HG02885 (cell line): Measurements from ENCODE around the gene NTM.
A peak's percentile ranks its signal among the peaks of the same experiment; 100 is the strongest.
"Not testable (repeated sequence)": the region's sequence is repeated elsewhere in the genome, so short reads cannot be mapped to it uniquely, and the experiment has no call there.

Source experiments
- ATAC-seq: cut with Tn5 transposase; IDR thresholded peaks from one replicate; pipeline ENCODE4 v1.9.1; 2021; ENCODE audit warnings: mild to moderate bottlenecking; ENCODE audit not compliant: unreplicated experiment, poor library complexity

The NTM gene

DNA sequence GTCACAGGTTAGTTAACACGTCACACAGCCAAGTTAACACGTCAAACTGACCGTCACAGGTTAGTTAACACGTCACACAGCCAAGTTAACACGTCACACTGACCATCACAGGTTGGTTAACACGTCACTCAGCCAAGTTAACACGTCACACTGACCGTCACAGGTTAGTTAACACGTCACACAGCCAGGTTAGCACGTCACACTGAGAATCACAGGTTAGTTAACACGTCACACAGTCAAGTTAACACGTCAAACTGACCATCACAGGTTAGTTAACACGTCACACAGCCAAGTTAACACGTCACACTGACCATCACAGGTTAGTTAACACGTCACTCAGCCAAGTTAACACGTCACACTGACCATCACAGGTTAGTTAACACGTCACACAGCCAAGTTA is 700.5 kb downstream of the NTM start:
- not testable (repeated sequence) for ATAC-seq

DNA sequence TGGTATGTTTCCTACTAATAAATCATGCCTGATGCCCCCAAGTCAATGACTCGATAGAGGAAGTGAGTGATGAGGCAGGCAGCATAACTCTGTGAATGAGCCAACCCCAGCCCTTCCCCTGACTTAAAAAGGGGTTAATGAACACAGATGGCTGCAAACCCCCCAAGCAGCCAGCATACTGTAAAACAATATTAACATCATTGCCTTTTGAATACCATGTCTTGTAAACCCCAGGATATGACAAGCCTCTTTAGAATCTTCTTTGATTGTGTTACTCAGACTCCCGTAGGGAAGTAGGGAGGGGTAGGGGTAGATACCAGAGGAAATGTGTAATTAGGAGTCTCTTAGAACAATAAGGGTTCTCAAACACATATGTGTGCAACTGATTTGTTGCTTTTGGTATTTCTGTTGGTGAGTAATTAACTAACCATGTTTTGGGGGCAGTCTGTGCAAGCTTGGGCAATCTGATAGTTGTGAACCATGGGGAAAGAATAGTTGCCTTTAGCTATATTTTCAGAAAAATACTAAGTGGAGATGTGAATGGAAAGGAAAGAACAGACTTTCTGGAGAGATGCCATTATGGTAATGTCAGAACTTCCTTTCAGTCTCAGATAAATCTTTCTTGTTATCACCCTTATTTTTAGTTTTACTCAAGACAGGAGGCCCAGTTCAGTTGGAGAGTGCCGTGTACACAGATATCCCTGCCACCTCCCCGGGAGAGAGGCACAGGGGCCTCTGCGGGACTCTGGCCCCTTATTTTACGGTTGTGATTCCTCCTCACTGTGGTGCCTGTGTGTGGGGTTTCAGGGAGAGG is 701.8 kb downstream of the NTM start:
- no peak for ATAC-seq

DNA sequence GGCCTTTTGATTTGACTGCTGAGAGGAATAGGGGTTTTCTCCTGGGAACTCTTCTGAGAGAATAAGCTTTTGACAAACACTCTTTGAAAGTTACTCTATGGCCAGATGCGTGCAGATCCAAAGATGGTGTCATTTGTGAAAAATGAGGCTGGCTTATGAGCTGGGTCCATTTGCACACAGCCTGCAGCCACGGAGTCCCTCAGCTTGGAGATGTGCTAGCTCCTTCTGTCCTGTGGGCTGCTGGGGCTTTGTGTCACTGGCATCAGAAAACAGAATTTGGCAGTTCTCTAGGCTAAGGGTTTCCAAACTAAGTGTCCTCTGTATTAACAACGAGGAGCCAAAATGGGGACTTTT is 702.4 kb downstream of the NTM start:
- ATAC-seq, result no peak

DNA sequence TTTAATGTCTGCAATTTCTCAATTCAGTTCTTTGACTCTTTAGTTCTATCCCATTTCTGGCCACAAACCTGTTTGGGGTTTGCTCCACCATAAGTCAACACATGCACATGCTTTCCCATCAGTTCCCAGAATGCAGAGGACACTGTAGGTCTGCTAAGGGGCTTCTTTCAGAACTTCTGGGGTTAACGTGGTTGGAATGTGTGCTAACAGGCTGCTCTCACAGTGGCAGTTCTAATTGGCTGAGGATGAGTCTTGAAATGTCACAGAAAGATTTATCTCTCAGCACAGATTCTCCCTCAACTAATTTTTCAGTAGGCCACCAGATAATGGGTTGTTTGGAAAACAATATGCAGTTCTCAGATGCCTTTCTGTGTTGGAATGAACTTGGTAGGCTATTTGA is 703.4 kb downstream of the NTM start:
- no peak for ATAC-seq

DNA sequence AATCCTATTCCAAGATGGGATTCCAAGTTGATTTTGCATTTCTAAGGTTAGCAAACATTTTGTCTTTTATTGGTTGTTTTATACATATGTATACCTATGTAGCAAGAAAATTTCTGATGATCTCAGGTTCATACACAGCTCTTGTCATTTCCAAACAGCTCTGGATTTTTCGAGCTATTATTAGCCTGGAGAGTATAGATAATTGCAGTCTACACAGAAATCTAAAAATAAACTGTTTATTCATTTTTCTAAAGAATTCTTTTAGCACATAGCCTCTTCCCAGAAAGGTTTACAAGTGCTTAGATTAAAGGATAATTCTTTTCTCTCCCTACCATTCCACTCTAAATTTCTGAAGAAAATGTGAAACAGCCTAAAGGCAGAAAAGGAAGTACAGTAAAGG is 705.0 kb downstream of the NTM start:
- ATAC-seq, result no peak

DNA sequence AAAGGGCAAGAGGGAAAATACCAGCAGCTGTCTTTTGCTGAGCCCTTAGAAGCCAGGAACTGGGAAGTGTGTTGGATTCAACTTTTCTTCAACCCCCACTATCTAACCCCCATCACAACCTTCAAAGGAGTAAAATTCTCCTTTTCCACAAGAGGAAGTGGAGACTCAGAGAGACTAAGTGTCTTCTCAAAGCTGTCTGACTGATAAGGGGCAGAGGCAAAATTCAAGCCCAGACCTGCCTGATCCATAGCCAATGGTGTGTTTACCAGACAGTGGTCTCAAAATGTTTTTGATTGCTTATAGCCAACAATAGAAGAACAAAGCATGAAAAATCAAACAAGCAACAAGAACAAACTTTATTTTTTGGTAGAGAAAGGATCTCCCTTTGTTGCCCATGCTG is 707.0 kb downstream of the NTM start:
- ATAC-seq, result no peak

DNA sequence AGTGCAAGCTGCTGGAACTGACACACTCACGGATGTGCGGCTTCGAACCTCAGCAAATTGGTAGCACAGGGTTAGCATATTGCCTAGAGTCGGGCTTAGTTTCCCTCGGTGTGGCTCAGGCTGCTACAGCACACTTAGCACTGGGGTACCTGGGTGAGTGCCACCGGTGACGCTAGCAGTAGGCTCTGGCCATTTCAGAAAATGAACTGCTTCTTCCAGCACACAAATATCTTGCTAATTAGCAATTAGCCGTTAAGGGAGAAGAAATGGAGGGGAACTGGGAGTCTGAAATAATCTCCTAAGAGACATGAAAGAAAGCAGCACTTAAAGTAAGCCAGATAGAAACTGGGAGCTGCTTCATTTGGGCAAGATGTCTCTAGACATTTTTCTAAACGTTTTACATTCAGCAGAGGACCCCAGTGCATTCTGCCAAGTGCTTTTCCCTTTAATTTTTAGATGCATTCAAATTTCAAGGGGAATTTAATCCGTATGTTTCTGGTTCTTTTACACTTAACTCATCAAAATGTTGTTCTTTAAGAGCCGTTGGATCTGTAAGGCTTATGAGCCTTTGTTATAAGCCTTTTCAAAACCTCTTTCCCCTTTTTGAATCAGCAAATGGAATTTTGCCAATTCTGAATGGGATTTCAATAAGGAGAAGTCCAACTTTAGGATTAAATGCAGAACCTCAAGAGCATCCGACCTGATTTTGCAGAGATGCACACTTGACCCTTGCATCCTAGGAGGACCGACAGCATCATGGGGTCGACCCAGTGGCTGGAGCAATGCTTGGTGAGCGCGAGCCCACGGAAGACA is 708.1 kb downstream of the NTM start:
- ATAC-seq, result no peak

DNA sequence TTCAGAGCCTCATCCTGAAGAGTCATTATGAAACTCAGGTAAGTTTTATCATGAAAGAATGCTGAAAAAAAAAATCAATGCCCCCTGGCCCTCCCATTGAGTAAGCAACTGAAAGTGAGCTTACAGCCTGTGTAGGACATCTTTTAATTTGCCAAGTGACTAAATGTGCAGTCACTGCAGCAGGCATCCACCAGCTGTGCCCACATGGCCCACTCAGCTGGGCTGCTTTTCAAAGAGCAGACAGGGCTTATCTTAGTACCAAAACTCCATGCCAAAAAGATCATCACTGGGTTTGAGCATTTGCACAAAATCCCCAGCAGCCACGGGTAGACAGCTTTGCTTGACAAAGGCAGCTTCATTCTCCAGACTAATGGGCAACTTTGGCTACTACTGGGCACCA is 709.7 kb downstream of the NTM start:
- ATAC-seq, result no peak

DNA sequence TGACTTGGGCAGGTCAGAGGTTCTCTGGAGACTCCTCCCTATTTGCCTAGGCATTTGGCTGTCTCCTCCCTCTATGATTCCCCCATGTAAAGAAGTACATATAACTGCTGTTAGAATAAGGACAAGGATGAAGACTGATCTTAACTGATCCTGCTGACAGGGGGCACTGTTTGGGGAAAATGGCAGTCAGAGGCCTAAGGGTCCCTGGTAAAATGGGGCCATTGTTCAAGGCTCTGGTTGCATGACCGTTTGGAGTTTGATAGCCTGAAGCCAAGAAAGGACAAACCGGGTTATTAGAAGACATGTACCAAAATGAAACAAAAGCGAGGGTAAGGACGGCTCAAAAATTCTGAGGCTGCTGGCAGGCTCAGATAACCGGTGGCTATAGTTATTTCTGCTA is 712.2 kb downstream of the NTM start:
- no peak for ATAC-seq

DNA sequence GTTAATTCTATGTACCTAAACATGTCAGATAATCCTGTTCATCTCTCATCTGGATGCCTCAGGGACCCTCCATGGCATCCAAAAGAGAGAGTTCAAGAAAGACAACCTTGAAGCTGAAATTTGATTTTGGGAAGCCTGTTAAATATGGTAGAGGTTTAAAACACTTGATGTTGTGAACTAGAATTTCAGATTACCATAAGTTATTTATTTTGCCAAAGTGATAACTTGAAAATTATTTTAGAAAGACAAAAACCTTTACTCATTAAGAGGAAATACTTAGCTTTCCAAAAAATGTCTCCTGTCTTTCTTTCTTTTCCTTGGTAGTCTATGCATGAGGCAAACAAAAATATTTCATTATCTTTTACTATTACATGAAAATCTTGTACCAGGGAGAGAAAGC is 714.0 kb downstream of the NTM start:
- no peak for ATAC-seq

DNA sequence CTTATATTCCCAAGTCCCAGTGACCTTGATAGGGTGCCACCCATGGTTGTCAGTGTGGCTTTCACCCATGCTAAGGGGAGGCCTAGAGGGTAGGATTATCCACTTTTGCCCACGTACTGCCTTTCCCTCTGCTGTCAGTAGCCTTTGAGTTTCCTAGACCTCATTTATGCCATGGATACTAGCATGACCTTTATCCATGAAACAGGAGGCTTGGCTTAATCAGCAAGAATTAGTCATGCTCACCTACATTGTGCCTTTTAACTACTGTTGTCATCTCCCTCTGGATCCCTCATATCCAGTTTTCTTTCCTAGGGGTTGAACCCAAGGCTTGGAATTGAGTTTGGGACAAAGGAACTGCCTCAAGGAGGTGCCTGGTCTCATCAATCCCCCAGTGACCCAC is 716.7 kb downstream of the NTM start:
- no peak for ATAC-seq

DNA sequence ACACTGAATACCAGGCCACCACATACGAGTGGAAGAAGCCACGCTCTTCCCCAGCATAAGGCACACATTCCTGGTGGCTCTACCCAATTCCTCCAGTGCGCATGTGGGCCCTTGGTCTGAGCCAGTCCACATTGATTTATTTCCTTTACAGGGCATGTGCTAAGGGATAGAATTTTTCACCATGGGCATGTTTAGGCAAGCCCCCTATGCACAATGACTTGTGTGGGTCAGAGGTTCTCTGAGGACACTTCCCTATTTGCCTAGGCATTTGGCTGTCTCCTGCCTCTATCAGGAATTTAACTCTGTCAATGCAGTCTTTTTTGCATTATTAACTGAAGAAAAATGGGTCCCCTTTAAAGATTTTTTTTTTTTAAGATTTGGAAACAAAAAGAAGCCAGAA is 718.1 kb downstream of the NTM start:
- no peak for ATAC-seq

DNA sequence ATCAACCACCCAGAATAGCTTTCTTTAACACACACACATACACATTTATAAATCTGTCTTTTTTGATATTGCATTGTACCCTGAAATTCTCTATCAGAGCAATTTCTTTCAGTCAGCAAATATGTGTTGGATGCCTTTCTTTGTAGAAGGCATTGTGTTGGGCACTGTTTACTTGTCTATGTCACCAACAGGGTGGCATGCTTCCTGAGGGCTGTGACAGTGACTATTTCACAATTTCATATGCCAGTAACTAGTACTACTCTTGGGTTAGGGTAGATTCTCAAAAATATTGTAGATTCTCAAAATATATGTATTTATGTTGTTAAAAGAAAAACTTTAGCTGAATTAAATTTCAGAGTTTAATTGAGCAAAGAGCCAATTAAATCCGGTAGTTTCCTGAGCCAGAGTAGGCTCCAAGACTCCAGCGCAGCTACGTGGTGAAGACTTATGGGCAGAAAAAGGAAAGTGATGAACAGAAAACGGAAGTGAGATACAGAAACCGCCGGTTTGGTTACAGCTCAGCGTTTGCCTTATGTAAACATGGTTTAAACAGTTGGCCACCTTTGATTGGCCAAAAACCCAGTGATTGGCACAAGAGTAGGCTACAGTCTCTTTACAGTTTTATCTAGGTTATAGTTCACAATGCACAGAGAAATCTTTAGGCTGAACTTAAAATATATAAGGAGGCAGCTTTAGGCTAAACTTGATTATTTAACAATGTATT is 723.3 kb downstream of the NTM start:
- peak; percentile 97 for ATAC-seq

DNA sequence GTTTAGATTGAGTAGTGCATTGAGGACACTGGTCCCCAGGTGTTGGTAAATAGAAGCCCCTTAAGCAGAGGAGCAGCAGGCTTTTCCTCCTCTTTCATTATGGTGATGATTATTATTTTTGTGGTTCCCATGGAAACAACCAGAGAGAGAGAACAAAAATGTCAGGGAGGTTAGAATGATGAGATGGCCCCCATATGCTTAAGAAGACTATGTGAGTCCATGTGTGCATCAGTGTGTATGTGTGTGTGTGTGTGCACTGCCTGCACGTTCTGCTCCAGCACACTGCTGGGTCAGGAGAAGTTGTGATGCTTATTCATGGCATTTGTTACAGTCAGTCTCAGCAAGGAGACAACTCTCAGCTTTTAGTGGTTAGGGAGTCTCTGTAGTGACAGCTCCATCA is 724.2 kb downstream of the NTM start:
- no peak for ATAC-seq

DNA sequence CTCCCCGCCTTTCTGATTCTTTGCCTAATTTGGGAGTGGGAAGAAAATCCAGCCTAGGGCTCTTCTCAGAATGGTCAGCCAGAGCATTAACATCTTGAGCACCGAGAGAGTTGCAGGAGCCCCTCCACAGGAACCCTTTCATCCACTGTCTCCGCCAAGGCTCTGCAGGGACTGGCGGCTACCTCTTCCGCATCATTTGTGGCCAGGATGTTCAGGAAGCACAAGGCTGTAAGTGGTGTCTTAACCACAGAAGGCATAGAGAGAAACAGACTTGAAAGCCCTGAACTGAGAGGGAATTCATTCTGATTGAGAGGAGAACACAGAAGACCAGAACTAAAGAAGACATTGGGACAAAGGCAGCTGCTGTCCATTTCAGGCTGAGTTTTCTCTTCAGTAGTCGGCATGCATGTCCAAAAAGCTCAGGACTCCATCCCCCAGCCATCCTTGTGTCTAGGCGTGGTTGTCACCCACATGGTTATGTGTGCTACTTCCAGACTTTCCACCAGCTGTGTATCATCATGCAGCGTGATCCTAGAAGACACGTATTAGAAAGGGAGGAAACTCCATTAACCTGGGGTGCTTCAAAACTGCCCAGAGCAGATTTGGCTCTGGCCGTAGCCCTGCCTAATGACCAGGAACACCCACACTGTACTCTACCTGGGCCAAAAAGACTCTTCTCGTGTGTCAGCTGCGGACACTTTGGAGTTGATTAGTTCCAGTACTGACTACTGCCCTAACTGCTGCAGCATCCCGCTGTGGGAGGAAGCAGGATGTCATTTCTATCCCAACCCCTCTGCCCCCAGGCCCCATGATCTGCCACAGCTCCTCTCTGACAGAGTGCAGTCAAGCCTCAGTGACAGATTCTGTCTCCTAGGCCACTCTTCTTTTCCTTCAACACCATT is 725.1 kb downstream of the NTM start:
- no peak for ATAC-seq

DNA sequence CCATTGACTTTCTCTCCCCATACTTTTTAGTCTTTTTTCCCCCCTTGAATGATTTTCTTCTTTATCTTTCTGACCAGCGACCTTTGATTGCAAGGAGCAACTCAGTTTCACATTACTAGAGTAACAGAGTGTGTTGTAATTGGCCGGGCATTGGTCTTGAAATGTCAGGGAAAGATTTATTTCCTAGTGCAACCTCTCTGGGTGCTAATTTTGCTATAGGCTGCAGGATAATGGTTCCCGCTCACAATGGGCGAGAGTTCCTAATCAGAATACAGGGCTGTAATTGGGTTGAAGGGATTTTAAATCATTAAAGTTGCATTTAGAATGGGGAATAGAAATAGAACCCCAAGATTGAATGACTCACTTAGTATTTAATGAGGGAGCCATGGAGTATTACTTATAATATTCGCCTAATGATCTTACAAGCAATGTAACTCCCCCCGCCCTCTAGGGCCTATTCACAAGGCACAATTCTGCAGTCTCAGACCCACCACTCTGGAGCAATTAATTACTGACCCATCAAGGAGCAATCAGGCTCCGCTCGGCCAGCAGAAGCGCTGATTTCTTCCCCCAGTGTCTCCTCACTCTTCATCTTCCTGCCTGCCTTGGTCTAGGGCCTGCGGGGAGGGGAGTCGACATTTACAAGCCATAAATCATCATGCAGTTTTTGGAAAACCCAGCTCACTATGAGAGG is 725.9 kb downstream of the NTM start:
- no peak for ATAC-seq

DNA sequence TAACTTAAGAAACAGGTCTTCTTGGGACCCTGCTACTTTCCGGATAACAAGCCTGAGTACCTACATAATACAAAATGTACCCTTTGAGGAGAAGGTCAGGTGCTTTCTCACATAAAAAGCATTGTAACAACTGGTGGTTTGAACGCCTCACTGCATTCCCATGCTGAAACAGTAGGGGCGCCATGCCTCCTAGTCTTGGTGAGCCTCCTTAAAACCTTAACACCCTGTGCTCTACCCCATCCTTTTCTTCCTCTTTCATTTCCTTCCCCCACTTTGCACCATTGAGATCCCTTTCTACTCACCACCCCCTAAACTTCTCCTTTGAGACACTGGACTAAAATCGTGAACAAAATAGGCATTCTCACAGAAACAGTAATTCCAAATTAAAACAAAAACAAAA is 729.3 kb downstream of the NTM start:
- ATAC-seq, result peak; percentile 82

DNA sequence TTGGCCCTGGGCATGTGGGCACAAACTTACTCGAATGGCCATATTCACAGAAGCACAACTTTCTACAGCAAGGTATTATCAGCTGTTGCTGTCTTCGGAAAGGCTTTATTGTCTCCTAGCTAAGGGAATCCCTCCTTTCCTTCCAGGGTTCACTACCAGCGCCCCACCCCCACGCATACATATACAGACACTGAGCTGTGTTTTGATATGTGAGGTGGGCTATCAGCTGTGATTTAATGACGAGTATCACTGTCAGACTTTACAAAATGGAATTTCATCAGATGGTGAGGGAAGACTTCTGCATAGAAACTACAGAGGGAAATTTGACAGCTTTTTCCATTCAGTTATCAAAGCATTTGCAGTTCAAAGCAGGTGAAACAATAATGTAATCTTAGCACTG is 730.2 kb downstream of the NTM start:
- no peak for ATAC-seq

DNA sequence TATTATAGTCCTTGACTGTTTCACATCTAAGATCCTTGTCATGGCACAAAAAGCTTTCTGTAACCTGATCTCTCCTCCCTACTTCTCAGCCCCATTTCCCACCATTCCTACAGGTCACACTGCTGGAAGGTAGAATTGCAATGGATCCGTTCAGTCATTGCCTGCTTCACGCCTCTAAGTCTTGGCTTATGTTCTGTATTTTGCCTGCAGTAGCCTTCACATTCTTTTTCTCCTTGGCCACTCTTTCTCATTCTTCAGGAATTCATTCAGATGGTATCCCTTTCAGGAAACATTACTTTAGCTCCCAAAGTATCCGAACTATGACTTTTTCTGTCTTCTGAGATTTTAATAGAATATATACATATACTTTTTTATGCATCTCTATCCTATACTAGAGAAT is 731.5 kb downstream of the NTM start:
- no peak for ATAC-seq

DNA sequence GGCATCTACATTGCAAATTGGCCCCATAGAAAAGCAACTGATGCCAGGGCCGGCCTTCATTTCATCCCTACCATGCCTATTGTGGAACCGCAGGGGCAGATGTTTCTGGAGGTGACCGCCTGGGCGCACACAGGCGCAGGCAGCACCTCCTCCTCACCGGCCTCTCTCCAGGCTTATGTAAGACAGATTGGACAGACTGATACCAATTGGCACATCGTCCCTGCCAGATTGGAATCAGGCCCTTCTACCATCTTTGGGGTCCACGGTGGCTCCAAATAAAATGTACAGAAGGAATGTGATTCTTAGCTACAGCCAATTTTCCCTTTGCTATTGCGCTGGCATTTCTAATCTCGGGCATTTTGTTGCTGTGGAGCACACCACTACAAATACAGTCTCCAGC is 732.6 kb downstream of the NTM start:
- ATAC-seq, result no peak
